Non-pigmented ciliary epithelial cell (primary cell): Measurements from ENCODE around the gene RBX1.
"Not testable (repeated sequence)": the region's sequence is repeated elsewhere in the genome, so short reads cannot be mapped to it uniquely, and the experiment has no call there.

Experiments
- DNase-seq: peaks from one replicate; pipeline ENCODE4 v3.0.0-alpha.2; 2010; ENCODE audit warnings: low read depth

RBX1 gene

DNA sequence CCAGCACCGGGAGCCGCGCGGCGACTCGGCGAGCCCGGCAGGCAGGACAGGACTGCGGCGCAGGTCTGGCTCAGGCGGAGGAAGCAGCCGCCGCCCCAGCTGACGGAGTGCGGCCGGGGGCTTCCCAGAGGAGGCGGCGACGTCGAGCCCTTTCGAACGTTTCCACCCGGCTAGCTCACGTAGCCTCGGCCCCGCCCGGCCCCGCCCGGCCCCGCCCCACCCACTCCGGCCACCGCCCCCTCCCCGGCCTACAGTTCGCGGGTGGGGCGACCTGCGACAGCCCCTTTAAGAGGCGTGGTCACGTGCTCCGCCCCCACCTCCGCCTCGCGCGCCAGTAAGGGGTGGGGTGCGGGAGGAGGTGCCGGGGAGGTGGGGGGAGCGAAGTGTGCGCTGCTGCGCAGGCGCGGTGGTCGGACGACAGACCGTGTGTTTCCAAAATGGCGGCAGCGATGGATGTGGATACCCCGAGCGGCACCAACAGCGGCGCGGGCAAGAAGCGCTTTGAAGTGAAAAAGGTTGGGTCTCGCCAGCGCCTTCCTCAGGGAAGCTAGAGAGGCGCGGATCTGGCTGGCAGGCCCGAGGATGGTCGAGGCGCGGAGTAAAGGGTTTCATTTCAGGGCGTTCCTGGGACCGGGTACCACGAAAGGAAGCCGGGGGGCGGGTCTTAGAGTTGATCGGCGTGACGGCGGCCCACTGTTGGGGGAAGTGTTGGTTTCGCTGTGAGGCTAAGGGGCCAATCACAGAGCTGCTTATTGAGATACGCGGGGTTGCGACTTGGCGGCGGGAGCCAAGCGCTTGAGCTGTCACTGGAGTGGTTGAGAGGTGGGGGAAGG, at the start of gene RBX1:
Gene RBX1, plus strand, starts transcription at position 417 of the 833 bp plus-strand sequence. Its CDS starts 21 bp downstream, at position 438.
- DNase-seq = peak; percentile 95

DNA sequence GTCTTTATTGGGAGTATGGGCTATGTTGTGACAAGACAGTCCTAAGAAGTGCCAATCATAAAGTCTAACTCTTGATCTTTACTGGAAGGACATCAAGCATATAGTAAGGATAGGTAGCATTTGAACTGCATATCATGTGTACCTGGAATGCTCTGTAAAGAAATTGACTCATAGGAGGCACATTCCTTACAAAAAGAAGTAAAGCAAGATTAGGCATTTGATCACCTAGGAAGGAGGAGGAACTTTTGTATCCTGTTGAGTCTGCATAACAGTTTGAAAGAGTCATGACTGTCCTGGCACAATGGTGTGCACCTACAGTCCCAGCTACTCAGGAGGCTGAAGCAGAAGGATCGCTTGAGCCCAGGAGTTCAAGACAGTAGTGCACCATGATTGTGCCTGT, 47.1 kb upstream of the RBX1 start:
- DNase-seq = no peak

DNA sequence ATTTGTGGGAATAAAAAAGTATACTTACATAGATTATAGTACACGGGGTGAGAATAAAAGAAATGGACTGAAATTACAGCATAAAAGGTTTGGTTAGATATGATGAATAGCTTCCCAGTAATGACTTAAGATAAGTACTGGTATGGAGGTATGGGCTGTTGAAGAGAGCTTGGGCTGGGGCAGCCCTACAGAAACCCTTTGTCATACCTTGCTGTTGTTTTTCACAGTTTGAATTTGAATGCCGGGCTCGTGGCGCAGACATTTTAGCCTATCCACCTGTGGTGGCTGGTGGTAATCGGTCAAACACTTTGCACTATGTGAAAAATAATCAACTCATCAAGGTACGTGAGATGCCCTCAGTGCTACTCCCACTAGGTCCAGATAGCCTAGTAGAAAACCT, 42.3 kb upstream of the RBX1 start:
- no peak for DNase-seq

DNA sequence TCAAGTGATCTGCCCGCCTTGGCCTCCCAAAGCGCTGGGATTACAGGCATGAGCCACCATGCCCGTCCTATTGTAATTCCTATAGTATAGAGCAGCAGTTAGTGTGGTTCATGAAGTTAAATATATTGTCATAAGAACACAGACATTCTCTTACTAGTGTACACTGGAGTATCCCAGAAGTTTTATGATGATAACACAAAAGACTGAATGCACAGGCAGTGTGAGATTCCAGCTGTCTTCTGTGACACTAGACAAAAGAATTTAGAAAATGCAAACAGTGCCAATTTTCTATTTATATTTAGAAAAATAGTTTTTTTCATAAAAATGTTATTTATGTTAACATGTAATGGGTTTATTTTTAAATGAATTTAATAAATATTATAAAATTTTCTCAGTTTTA, 39.4 kb upstream of the RBX1 start:
- DNase-seq = peak; percentile 14

DNA sequence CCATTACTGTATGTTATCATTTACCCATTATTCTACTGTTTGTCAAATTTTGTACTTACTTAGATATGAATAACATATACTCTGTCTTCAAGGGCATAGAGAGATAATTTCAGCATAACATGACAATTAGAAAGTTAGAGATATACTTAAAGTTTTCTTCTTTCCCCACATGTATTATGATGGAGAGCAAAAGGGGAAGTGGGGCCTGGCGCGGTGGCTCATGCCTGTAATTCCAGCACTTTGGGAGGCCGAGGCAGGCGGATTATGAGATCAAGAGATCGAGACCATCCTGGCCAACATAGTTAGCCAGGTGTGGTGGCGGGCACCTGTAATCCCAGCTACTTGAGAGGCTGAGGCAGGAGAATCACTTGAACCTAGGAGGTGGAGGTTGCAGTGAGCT, 38.2 kb upstream of the RBX1 start:
- DNase-seq = not testable (repeated sequence)

DNA sequence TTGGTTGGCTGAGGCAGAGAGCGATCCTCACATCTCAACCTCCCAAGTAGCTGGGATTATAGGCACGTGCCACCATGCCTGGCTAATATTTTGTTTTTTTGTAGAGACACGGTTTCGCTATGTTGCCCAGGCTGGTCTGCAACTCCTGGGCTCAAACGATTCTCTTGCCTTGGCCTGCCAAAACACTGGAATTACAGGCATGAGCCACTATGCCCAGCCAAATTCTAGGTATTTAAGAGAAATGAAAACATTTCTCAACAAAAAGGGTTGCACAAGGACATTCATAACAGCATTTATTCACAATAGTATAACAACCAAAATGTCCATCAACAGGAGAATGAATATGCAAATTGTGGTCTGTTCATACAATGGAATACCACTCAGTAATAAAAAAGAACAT, 31.7 kb upstream of the RBX1 start:
- DNase-seq = no peak

DNA sequence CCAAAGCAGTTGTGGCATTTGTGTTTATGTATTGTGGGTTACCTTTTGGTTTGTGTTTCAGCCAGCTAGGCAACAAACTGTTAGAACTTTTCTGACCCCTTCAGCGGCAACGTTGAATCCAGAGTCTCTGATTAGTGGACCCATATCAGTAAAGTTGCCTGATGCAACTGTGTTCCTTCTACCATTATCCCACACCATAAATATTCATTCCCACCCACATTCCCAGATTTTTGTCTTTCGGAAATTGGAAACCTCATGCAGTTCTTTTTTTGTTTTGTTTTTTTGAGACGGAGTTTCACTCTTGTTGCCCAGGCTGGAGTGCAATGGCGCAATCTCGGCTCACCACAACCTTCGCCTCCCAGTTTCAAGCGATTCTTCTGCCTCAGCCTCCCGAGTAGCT, 30.7 kb upstream of the RBX1 start:
- DNase-seq = no peak

DNA sequence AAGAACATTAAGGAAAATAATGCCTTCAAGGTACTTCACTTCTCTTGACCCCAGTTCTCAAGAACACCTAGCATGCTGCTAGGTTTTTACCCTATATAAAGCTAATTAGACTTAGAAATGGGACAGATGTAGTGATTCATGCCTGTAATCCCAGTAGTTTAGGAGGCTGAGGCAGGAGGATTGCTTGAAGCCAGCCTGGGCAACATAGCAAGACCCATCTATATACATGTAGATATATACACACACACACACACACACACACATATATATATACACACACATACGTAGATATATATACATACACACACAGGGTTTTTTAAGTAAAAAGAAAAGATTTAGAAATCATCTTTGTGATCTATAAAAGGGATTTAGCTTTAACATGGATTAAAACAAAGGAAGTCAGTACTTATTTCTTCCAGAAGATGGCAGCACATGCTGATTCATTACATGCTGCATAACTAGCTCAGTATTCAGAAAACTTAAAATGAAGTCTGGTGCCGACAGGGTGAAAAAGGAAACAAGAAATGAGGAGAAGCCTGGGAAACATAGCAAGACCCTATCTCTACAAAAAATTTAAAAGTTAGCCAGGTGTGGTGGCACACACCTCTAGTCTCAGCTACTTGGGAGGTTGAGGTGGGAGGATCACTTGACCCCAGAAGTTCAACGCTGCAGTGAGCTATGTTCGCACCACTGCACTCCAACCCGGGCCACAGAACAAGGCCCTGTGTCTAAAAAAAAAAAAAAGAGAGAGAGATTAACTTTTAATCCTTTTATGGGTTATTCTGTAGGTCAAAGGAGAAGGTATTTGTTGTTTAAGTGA, 28.5 kb upstream of the RBX1 start:
- peak; percentile 24 for DNase-seq

DNA sequence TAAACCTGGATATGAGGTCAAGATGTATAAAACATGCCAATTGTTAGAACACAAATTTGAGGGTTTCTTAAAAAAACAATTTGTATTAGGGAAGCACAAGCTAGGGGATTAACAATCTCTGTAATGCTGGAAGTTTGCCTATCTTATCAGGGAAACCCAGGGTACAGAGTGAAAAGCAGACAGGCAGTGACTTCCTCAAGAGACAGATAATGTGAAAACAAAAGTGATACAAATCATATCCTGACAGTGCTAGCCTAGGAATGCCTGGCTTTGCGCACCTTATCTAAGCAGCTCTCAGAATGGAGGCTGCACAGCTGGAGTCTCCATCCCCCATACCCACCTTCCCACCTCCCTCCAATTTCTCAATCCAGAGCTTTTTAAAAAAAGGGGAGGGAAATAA, 22.5 kb upstream of the RBX1 start:
- DNase-seq = no peak

DNA sequence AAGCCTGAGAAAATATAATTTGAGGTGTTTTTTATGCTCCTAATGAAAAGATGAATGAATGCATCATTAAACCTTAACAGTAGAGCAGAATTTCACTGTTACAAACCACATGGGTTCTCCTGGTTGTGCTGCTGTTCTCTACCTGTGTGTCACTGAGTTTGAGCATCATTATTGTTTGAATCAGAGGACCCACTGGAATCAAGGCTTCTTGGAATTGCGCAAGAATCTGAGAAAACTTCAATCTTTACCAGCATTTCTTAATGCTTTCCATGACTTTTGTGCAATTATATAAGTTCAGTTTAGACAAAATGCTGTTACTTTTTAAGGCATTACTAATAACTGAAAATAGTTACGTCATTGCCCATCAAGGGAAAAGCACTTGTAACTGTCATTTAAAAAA, 18.8 kb upstream of the RBX1 start:
- DNase-seq = no peak

DNA sequence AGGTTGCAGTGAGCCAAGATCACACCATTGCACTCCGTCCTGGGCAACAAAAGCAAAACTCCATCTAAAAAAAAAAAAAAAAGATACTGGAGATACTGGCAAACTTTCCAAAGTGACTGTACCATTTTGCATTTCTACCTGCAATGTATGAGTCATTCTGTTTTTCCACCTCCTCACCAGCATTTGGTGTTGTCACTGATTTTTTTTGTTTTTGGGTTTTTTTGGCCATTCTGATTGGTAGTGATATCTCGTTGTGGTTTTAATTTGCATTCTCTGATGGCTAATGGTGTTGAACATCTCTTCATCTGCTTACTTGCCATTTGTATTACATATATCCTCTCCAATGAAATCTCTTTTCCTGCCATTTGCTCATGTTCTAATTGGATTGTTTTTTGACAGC, 12.0 kb upstream of the RBX1 start:
- no peak for DNase-seq

DNA sequence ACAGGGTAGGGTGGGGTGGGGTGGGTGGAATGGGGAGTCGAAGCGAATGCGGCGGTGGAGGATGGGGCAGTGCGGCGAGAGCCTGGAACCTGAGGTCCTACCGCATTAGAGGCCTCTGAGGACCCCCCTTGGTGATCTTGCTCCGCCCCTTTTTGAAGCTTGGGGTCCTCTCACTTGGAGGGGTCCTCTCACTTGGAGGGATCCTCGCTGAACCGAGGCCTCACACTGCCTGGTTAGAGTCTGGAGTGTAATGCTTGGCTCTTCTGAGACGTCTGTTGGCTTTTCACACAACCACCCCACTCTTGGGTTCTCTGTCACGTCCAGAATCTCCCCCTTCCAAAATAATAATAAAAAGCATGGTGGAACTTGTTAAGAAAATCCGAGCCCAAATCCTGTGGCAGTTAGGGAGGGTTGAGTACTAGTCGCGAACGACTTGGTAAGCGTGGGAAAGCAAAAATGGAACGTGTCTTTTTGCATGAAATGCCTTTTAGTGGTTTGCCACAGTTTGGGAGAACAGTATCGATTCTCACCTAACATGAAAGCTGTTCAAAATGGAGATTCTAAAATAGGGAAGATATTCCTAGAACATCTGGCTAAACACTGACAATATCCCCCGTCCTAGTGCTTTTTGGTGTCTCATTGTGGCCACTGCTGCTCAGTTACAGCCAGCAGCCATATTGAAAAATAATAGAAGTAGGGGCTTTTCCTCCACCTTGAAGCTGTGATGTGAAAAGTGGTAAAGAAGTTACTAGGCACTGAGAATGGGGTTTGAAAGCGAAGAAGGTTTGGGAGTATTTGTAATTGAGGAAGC, 822 bp downstream of the RBX1 start:
- no peak for DNase-seq

DNA sequence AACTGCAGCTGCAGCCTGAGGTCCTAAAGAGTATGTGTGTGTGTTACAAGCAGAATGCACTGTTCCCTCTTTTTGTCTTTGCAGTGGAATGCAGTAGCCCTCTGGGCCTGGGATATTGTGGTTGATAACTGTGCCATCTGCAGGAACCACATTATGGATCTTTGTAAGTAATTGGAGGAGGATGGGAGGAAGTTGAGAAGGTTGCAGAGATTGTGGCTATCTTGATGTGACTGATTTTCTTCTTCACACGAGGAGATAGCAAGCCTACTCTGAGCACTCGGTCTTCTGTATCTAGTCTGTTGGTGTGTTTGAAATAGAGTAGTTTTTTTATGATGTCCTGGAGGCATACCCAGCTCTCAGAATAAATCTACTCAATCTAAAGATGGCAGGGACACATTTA, 2.3 kb downstream of the RBX1 start:
- no peak for DNase-seq

DNA sequence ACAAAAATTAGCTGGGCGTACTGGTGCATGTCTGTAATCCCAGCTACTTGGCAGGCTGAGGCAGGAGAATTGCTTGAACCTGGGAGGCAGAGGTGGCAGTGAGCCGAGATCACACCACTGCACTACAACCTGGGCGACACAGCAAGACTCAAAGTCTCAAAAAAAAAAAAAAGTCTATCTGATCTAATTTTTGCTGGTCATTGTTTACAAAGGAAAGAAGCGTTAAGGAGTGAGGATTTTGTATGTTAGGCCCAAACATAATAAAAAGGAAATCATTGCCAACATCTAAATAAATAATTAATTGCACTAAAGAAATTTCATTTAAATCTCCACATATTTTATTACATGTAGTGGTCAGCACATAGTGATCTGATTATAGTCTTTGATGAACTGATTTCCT, 2.9 kb downstream of the RBX1 start:
- DNase-seq = no peak

DNA sequence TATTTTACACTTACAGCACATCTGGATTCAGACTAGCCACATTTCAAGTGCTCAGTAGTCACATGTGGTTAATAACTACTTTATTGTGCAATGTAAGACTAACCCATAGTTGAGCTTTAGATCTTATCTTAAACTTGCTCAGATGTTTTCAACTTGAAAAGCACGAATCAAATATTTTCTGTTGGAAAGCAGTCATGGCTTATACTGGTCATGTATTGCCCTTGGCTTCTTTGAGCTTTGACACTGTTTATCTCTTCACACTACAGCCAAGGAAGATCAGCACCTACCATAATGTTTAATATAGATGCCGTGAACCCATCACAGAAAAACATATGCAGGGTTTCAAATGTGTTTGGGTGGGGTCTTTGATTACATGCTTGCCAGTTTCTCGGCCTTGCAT, 4.4 kb downstream of the RBX1 start:
- DNase-seq = peak; percentile 28

DNA sequence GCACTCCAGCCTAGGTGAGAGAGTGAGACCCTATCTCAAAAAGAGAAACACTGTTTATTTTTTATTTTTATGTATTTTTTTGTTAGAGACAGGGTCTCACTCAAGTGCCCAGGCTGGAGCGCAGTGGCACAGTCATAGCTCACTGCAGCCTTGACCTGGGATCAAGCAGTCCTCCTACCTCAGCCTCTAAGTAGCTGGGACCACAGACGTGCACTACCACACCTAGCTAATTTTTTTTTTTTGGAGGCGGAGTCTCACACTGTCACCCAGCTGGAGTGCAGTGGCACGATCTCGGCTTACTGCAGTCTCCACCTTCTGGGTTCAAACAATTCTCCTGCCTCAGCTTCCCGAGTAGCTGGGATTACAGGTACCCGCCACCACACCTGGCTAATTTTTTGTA, 6.4 kb downstream of the RBX1 start:
- no peak for DNase-seq

DNA sequence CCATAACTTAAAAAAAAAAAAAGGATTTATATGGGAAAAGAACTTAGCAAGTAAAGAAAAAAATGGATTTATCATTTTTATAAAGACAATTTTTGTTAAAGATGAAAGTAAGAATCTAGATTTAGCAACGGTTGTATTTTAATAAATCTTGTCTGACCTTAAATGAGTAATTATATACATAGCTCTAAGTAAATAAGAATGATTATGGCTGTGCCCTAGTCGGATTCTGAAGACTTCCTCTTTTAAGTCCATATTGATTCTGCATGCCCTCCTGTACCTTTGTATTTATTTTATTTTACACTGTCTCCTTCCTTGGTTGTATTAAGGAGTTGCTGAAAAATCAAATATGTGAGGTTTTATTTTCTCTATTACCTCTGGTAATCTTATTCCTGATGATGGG, 7.1 kb downstream of the RBX1 start:
- DNase-seq = no peak

DNA sequence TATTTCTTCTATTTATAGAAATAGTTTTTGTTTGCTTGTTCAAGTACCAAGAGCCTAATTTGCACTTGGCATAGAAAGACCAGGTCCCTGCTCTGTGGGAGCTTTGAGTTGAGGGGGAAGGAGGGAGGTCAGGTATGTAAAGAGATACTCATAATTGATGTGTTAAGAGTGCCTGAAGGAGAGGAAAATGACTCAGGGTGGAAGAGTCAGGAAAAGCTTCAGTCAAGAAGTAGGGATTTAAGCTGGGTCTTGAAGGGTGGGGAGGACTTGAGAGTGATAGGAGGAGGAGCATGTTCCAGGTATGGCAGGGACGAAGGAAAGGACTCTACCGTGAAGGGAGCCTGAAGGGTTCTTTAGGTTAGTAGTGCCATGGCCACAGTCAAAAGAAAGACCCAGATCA, 9.0 kb downstream of the RBX1 start:
- no peak for DNase-seq

DNA sequence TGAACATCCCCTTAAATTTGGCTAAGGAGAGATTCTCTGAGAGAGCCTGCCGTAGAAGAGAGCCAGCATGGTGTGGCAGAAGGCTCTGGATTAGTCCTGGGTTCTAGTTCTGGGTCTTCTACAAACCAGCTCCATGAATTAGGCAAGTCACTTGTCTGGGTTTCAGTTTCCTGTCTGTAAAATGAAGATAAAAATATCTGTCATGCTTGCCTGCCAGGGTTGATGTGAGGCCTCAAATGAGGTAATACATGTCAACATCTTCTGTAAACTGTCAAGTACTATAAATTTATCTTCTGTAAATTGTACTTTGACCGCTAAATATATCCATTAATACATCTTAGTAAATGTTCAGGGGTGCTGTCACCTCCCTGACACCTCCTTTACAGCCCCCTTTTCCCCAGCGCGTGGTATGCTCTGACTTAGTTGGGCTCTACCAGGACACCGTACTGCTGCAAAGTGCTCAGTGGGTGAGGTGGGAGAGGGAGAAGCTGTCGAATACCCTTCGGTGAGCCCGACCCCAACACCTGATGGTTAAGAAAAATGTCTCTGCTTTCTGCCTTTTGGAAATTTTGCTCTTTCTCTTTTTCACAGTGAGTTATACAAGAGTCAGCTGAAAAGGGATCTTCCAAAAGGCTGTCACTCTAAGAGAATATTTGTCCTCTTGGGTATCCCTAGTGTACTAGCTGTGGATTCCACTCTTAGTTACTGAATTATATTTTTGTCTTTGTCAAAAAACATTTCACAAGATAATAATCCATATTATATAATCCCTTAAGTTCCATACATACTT, 15.0 kb downstream of the RBX1 start:
- DNase-seq = no peak

DNA sequence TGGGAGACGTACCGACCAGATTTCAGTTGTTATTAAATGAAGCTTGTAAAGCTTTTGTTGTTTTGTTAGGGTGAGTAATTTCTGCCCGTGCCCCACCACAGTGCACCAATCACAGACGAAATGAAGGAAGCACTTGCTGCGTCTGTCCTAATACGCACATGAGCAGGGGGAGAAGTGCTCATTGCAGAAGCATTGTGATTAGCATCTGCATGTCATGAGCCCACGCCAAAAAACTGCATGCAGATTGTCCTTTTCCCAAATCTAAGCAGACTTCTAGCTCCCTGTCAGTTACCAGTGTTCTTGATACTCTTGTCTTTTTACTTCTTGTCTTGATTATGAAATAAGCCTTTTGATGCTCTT, 15.5 kb downstream of the RBX1 start:
- DNase-seq = no peak

DNA sequence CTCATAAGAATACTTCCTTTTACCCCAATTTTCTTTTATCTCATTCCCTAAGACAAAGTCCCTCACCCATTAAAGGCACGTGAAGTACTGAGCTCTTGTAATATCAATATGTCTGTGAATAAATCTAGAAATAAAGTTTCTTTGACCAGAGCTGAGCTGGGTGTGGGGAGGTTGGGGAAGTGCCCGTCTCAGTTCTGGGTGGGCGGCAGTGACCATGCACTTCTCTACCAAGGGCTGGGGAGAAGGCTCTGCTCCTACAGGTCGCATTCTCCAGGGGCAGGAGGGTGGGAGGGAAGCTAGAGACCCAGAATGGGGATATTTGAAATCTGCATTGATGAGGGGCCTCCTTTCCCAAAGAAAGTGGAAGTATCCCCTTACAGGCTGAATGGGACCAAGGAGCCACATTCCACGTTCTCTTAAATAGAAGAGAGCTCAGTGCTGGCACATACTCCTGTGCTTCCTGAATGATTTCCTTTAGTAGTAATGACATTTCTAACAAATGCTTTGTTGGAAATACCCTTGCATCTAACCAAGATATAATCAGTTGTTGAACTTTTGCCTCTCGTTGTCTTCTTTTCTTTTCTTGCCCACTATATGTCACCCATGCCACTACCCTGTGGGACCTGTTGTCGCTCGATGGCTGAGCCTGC, 16.1 kb downstream of the RBX1 start:
- DNase-seq = no peak
